Adrenal gland (tissue), 12 donors: ENCODE data around the gene PPL. TPM values are rescaled to one million over a fixed set of nuclear protein-coding genes. Genes with fewer than 3 reads are reported as not detected.

Experiments
- DNase-seq, 7 donors: peaks; one replicate each; pipeline ENCODE4 v3.0.0-alpha.2; 2019 to 2020
- H3K27ac ChIP-seq, 5 donors: fragments of 200-600 bp; sonication (generic) in 4 of 5; 1 replicate in 3 of 5; 2 replicates in 2 of 5; pipeline versions ENCODE4 v1.5.1 to v1.8.0; 2016 to 2020; ENCODE audit warnings: mild to moderate bottlenecking in 1 of 5
- H3K27me3 ChIP-seq: fragments of 200-600 bp; 2 replicates; pipeline ENCODE4 v1.8.0; 2021
- H3K36me3 ChIP-seq, 2 donors: fragments of 200-600 bp; replicated peaks in 1 of 2; 1 replicate in 1 of 2; 2 replicates in 1 of 2; pipeline versions ENCODE4 v1.5.1 to v1.8.0; 2018 to 2022
- H3K4me1 ChIP-seq, 2 donors: fragments of 200-600 bp; replicated peaks in 1 of 2; 1 replicate in 1 of 2; 2 replicates in 1 of 2; pipeline versions ENCODE4 v1.5.1 to v1.8.0; 2018 to 2021
- H3K4me3 ChIP-seq, 4 donors: fragments of 200-600 bp; sonication (generic) in 3 of 4; one replicate each; pipeline ENCODE4 v1.5.1; 2016 to 2018
- H3K9me3 ChIP-seq, 3 donors: fragments of 200-600 bp; sonication (generic) in 1 of 3; replicated peaks in 1 of 3; 1 replicate in 2 of 3; 2 replicates in 1 of 3; pipeline versions ENCODE4 v1.5.1 to v1.8.0; 2016 to 2021
- POLR2A ChIP-seq, 2 donors: fragments of 450-650 bp; IDR thresholded peaks; one replicate each; pipeline ENCODE4 v1.6.1; 2017; ENCODE audit warnings: antibody characterized with exemption in 2 of 2, mild to moderate bottlenecking in 2 of 2, moderate library complexity in 1 of 2
- WGBS, 4 donors: extraction: QIAGEN DNeasy Blood & Tissue Kit in 2 of 4; methylation state at CpG; one replicate each; pipeline versions ENCODE4 v1.1.5 to v1.1.7; 2013 to 2017; 5-methylcytosine and 5-hydroxymethylcytosine counted together
- intact Hi-C, 2 donors: fragments of 100-400 bp; cut with DNase I; formaldehyde crosslinking; loops; one replicate each; pipeline versions ENCODE4 v1.14.1 to v1.15.0; 2022 to 2023
- polyA plus RNA-seq, 3 donors: library from polyadenylated mRNA; stranded (reverse); fragments of 200-250 nt in 2 of 3; fragments of 350-450 nt in 1 of 3; fragmentation: Illumina TruSeq in 1 of 3; extraction: RNeasy Lipid Tissue Mini Kit (QIAGEN cat#74804) in 1 of 3; gene quantifications; one replicate each; pipeline ENCODE4 v1.2.3, GENCODE V29; 2013 to 2014
- total RNA-seq, 9 donors: library from RNA; depleted of rRNA in 4 of 9; stranded (reverse); fragments of >200 nt in 4 of 9; fragments of 120-200 nt in 1 of 9; fragmentation: NEBNext Ultra II Directional in 1 of 9; extraction: Animal tissue kit (Norgen Biotek cat#: 25700) in 1 of 9; gene quantifications; one replicate each; pipeline versions ENCODE4 v1.1.0 to v1.2.4, GENCODE V29; 2013 to 2023
- TF ChIP-seq, protein P1 (sequence below), 6 experiments: fragments of 450-650 bp in 4 of 6; fragments of 200-600 bp in 2 of 6; sonication (generic) in 1 of 6; IDR thresholded peaks; 1 replicate in 5 of 6; 2 replicates in 1 of 6; pipeline versions ENCODE4 v1.5.1 to v1.8.0; 2016 to 2021; ENCODE audit warnings: antibody characterized with exemption in 6 of 6, mild to moderate bottlenecking in 2 of 6, moderate library complexity in 1 of 6
- donor health status: healthy with polysubstance abuse.
- donor health status: Bipolar disorder and iron deficiency.
- donor health status: DM: yes; HTN: yes; CAD: no.
- donor health status: DM: no; HTN: no; CAD: no.
- donor health status: DM: no; HTN: no; CAD: no.
- donor health status: DM: yes; HTN: yes; CAD: no.

The PPL gene
- total and polyA plus RNA-seq, 12 donors, result 0.38 to 20.9 (median 14.7) TPM

DNA sequence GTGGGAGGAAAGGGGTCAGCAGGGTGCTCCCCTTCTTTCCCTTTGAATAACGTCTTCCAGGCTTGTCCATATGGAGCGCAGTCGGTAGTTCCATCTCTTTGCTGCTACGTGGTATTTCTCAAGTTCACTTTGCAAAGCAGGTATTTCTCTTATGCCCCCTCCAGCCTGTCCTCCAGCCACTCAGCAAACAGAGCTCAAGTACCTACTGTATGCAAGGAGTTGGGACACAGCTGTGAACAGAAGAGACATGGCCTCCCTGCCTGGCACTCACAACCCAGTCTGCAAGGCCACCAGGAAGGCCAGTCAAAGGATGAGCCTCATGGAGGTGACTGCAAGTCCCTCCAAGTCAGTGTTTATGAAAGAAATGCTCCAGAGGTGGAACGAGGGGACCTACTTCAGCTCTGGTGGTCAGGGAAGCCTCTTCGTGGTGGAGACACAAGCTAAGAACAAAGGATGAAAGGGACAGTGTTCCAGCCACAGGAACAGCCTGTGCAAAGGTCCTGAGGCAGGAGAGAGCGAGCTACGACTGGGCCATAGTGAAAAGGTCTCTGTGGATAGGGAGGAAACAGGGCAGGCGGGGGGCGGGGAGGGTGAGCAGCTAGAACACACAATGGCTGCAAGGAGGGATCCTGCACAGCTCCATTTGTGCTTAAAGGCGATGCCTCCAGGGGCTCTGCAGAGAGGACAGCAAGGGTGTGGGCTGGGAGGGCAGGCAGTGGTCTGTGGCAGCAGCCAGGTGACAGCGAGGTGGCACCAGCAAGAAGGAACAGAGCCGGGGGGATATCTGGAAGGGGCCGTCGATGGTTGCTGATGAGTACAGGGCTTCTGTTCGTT lies 32.6 kb downstream of the PPL start:
- Histone ChIP-seq H3K9me3 (no peaks in the 10 kb centered on the region), H3K27ac (no peak overlapping the region), H3K4me1 (no peaks in the 10 kb centered on the region), H3K36me3 (no peaks in the 10 kb centered on the region), H3K27me3 (no peaks in the 10 kb centered on the region), H3K4me3 (no peak overlapping the region)
- 76 to 80% (median 78%) methylated on average over 16 of the region's 16 CpGs for WGBS, 4 donors
- intact Hi-C loops, result no loop called here
- no peak for TF ChIP-seq POLR2A (IDR thresholded peaks at IDR 0.05)
- TF ChIP-seq, protein P1, sequence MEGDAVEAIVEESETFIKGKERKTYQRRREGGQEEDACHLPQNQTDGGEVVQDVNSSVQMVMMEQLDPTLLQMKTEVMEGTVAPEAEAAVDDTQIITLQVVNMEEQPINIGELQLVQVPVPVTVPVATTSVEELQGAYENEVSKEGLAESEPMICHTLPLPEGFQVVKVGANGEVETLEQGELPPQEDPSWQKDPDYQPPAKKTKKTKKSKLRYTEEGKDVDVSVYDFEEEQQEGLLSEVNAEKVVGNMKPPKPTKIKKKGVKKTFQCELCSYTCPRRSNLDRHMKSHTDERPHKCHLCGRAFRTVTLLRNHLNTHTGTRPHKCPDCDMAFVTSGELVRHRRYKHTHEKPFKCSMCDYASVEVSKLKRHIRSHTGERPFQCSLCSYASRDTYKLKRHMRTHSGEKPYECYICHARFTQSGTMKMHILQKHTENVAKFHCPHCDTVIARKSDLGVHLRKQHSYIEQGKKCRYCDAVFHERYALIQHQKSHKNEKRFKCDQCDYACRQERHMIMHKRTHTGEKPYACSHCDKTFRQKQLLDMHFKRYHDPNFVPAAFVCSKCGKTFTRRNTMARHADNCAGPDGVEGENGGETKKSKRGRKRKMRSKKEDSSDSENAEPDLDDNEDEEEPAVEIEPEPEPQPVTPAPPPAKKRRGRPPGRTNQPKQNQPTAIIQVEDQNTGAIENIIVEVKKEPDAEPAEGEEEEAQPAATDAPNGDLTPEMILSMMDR (IDR thresholded peaks at IDR 0.05), result no peak
- DNase-seq, result no peak

DNA sequence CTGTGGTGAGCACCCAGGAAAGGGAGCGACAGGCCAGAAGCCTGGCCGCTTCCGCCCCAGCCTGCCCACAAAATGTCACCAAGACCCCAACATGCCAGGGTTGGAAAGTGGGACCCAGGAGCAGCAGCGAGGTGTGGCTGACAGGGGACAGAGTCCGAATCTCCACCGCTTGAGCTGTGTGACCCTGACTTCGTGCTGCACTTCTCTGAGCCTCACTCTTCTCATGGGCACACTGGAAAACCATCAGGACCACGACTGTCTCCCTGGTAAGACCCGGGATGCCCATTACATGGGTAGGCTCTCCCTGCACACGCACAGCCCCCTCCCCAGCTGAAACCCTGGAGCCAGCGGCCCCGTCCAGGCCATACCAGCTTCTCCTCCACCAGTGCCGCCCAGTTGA lies 34.9 kb downstream of the PPL start:
- 87 to 93% (median 91%) methylated on average over 10 to 13 of the region's 13 CpGs for WGBS, 4 donors
- H3K27ac ChIP-seq, result no peak overlapping the region
- no peaks in the 10 kb centered on the region for H3K36me3 ChIP-seq
- no peak overlapping the region for H3K4me3 ChIP-seq
- H3K9me3 ChIP-seq, result no peaks in the 10 kb centered on the region
- no peak for TF ChIP-seq POLR2A (IDR thresholded peaks at IDR 0.05)
- TF ChIP-seq, protein P1 (IDR thresholded peaks at IDR 0.05), result no peak
- intact Hi-C loops, result no loop called here
- H3K27me3 ChIP-seq, result no peaks in the 10 kb centered on the region
- DNase-seq, result no peak
- H3K4me1 ChIP-seq, result no peaks in the 10 kb centered on the region

DNA sequence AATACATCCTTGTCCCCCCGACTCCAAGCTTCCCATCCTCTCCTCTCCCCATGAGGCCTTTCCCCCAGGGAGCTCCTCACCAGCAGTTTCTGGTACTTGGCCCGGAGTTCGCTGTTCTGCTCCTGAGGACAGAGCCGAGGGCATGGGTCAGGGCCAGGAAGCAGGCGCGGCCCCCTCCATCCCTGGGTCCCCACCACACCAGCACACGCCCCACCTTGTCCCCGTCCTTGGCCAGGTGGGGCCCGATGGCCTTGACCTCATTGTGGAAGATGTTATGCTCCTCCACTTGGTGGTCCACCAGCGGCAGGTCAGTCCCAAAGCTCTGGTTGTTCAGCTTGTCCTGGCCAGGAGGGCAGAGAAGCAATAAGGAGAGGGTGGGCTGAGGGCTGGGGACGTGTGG lies 36.2 kb downstream of the PPL start:
- Histone ChIP-seq H3K27ac (no peak overlapping the region), H3K9me3 (no peaks in the 10 kb centered on the region), H3K4me3 (no peak overlapping the region), H3K36me3 (no peaks in the 10 kb centered on the region), H3K4me1 (no peaks in the 10 kb centered on the region), H3K27me3 (no peaks in the 10 kb centered on the region)
- 75 to 87% (median 81%) methylated on average over 6 to 11 of the region's 11 CpGs for WGBS, 4 donors
- intact Hi-C loops, result no loop called here
- DNase-seq, result no peak
- TF ChIP-seq, protein P1 (IDR thresholded peaks at IDR 0.05), result no peak
- TF ChIP-seq POLR2A (IDR thresholded peaks at IDR 0.05), result no peak

DNA sequence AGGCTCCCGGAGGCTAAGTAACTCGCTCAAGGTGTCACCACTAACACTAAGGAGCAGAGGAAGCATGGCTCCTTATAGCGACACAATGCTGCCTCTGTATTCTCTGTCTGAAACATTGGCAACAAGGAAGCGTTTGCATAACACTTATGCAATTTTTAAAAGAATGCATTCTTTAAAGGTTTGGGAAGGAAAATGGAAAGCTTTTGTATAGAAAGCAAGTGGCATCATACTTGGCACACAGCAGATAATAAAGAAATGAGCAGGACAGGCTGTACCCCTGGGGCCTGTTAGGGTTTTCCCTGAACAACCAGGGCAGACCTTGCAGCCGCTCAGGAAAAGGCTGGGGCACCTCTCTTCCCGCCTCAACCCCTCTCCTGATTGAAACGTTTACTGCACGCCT lies 36.9 kb downstream of the PPL start:
- no peak overlapping the region for H3K4me3 ChIP-seq
- intact Hi-C loops, result no loop called here
- no peaks in the 10 kb centered on the region for H3K27me3 ChIP-seq
- H3K4me1 ChIP-seq, result no peaks in the 10 kb centered on the region
- TF ChIP-seq, protein P1 (IDR thresholded peaks at IDR 0.05), result no peak
- TF ChIP-seq POLR2A (IDR thresholded peaks at IDR 0.05), result no peak
- DNase-seq, result no peak
- WGBS, 4 donors, result 65 to 68% (median 66%) methylated on average over 8 of the region's 8 CpGs
- no peak overlapping the region for H3K27ac ChIP-seq
- H3K36me3 ChIP-seq, result no peaks in the 10 kb centered on the region
- no peaks in the 10 kb centered on the region for H3K9me3 ChIP-seq
